ENCODE measurements around the gene ABCB11.
"Not testable (repeated sequence)": the region's sequence is repeated elsewhere in the genome, so short reads cannot be mapped to it uniquely, and the experiment has no call there.

The ABCB11 gene

GRCh38 chr2:168926621-168927386 is 104.3 kb downstream of the ABCB11 start:
- no peak for DNase-seq

GRCh38 chr2:168920504-168921157 is 110.5 kb downstream of the ABCB11 start:
- peak; percentile 52 for DNase-seq

DNA sequence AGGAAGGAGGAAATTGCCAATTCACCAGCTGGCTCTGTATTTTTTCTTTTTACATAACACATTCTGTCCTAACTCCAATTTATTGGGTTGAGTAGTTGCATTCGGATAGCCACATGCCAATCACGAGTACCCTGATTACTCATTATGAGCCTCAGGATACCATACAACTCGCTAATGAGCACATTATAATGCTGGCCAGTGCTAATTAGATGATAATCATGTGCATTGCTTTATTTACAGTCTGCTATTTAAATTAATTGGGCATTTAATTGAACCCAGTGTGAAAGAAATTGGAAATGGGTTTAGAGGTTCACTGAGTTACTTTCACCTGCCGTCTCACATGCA is 114.8 kb downstream of the ABCB11 start:
- no peak for DNase-seq

DNA sequence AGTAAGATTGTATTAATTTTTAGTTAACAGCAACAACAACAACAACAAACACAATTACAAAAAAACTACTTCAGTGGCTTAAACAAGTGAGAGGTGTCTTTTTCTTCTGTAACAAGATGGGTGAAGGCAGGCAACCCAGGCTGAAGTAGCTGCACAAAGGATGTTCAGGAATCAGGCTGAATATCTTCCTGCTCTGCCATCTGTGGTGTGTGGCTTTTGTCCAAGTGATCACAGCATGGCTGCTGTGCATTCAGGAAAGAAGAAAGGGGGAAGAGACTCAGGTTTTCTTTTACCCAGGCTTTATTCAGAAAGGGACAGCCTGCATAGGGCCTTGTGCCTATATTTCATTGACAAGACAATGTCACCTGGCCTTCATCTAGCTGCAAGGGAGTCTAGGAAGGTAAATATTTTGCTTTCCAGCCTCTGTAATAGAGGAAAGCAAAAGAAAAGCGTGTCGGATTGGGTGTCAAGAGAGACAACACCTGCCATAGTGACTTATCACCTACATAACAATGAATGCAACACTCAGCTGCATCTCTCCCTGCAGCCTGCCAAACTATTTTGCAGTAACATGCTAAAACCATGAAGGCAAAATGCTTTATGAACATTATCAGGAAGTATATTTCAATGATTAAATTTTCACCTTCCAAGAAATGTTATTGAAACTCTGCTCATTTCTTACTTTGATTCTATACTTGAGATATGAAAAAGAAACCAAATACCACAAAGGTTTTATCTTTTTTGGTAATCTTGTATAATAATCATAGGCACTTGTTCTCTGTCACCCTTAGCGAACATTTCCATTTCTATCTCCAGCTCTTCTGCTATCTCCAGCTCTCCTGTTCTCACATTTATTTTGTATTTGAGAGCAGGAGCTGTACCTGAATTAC is 115.4 kb downstream of the ABCB11 start:
- DNase-seq, result no peak

DNA sequence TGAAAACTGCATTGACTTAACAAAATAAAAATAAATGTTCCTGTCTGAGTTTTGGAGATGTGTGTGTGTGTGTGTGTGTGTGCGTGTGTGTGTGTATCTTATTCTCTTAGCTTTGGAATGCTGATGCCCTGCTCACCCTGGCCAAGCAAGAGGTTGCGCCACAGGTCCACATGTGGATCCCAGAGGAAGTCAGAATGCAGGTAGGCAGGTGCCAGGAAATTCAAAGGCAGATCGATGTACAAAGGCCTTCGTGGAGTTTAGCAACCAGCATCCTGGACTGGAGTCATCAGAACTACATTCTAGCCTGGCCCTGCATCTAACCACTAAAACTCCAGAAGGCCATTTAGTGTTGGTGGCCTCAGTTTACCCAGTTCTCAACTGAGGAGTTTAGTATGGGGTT is 117.6 kb downstream of the ABCB11 start:
- no peak for DNase-seq

GRCh38 chr2:168912901-168913369 is 118.2 kb downstream of the ABCB11 start:
- DNase-seq, result no peak

- no peak for DNase-seq
Measured at GRCh38 chr2:168912466-168912865, 118.7 kb downstream of the ABCB11 start.

DNA sequence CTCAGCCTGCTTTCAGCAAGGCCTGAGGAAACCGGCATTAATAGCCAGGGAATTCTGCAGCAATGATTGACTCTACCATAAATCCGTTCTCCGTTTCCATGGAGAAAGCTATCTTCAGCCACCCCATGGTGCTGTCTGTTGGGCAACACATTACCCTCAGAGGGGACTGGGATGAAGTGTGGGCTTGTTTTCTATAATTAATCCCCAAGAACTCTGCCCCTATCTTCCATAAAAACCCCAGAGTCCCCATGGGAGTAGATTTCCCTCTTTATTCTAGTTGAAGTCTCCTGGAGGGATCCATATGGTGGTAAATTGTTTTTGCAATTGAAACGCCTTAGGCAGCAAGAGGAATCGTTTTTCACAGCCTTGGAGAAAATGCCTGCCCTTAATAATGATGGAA is 120.8 kb downstream of the ABCB11 start:
- DNase-seq, result no peak

DNA sequence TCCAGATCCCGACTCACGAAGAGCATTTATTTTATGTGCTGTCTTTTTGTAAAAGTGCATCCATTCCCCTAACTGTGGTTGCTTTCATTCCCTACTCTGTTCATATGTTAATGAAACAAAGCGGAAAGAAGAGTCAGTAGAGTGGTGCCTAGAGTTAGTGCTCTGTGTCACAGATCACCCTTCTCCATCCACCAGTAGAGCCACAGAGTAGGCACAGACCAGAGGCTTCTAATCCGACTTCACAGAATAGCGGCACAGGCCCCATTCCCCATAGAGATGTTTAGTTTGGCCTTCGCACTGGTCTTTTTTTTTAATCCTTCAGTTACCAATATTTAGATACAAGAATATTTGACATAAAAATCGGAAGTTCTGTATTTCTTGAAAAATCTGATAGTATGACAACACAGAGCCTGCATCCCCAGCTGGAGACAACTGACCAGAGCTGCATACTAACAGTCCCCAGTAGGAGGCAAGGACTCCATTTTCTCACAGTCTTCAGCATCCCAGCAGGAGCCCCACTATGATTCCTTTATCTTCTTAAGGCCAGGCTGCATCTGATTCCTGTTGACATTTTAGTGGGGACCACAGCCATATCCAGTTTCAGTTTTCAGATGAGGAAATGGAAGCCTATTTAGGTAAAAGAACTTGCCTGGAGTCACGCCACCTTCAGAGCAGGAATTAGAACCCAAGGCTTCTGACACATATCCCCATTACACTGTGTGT is 123.0 kb downstream of the ABCB11 start:
- DNase-seq, result no peak

GRCh38 chr2:168904358-168904757 is 126.8 kb downstream of the ABCB11 start:
- no peak for DNase-seq

DNA sequence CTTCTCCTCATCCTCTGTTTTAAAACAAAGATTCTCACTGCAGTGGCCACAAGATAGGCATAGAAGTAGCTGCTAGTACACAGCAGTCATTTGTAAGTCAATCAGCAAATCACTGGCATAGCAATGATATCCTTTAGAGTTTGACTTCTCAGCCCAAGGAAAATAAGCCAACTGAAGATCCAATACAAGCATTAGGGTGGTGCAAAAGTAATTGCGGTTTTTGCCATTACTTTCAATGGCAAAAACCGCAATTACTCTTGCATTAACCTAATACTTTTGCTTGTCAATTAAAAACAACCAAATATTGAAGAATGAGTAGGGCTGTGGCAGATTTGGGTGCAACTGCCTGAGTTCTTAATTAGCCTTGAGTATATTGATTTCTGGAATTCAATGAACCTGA is 127.2 kb downstream of the ABCB11 start:
- DNase-seq, result no peak

- DNase-seq, result no peak
Measured at GRCh38 chr2:168901003-168901402, 130.1 kb downstream of the ABCB11 start, which contains the start of gene G6PC2. TSS of gene G6PC2 (plus strand) at chr2:168901291. CDS start at chr2:168901332, 41 bp downstream.

DNA sequence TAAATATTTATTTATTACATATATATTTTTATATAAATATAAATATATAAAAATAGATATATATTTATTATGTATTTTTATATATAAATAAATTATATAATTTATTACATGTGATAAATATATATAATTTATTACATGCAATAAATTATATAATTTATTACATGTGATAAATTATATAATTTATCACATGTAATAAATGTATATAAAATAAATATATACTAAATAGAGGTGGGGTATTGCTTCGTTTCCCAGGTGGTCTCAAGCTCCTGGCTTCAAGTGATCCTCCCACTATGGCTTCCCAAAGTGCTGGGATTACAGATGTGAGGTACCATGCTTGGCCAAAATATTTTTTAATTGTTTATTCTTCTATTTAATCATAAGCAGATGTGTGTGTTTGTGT is 133.7 kb downstream of the ABCB11 start:
- no peak for DNase-seq

- no peak for DNase-seq
Measured at GRCh38 chr2:168896783-168897182, 134.3 kb downstream of the ABCB11 start.

GRCh38 chr2:168895771-168896170 is 135.4 kb downstream of the ABCB11 start:
- DNase-seq, result no peak

DNA sequence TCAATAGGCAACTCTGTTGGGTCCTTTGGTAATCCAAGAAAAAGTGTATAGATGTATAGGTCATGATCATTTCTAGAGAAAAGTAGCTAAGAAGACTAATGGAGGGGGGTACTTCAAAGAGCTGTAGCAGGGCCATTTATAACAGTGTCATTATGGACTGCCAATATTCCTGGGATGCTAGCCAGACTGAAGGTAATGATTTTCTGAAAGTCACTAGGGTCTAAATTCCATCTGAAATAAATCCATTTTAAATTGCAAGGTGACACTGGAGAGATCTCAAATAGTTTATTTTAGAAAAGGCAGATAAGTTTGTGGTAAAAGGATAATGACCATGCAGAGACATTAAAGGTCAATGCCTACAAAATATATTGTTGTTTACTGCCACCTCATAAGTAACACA is 136.4 kb downstream of the ABCB11 start:
- DNase-seq, result no peak

GRCh38 chr2:168894101-168894500 is 137.0 kb downstream of the ABCB11 start:
- DNase-seq, result no peak

- no peak for DNase-seq
Measured at GRCh38 chr2:168892327-168892726, 138.8 kb downstream of the ABCB11 start.

DNA sequence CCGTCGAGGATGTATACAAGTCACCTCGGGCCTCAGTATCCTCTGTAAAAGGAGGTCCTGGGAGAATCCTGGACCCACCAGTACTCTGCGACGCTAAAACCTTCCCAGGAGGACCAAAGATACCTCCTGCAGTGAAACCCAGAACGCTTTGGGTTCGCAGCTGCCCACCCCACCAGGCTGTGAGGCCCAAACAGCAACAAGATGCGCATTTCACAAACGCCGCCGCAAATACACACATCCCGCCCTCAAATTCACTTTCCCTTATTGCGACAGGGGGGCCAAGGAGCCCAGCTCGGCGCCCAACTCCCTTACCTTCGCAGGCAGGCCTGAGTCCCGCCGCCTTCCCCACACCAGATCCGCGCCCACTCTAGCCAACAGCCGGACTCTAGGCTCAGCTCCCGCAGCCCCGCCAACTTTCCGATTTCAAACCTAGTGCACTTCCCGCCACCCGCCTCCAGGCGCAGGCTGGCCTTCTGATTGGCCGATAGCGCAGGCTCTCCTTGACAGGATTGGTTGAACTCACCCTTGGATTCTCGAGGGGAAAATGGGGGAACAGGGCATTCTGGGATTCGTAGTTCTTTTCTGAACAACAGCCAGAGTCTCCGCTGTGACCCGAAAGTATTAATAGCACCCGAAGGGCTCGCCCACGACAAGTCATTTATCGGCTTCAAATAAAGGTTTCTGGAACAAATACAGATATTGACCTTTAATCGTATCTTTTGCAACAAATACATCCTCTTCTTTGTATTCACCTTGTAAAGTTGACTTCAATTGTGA is 140.9 kb downstream of the ABCB11 start, which contains the start of gene SPC25:
Gene SPC25 (minus strand): TSS at position 425 of the 777 bp plus-strand sequence. CDS start 911 bp downstream, outside the sequence.
- DNase-seq, result peak; percentile 93

DNA sequence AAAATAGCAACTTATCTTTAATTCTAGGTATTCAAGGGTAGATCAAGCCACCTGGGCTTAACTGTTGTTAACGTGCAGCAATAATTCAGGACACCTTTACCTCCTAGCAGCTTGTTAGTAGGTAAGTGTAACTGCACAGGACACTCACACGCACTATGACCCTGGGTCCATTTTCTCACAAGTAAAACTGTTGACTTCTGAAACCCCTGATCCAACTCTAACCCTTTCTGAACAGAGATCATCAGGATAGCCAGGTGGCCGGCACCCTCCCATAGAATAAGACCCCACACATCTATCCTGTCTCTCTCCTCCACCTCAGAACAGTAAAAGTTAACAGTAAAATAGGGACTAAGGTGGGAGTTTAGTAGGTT is 141.5 kb downstream of the ABCB11 start:
- DNase-seq, result no peak

DNA sequence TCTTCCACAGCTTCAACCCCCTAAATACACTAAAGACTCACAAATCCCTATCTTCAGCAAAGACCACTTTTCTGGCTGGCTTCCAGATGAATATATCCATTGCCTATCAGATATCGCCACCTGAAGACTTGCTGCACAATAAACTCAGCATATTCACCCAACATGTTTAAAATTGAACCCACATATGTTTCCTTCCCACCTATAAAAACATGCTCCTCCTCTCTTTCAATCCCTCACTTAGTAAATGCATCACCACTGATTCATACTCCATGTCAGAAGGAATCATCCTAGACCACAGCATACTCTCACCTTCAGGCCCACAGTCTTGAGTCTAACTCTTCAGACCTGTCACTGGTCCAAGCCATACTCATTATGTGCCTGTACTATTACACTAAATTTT is 146.1 kb downstream of the ABCB11 start:
- no peak for DNase-seq

- not testable (repeated sequence) for DNase-seq
Measured at GRCh38 chr2:168882163-168882562, 149.0 kb downstream of the ABCB11 start.

Measured in CD4-positive, alpha-beta T cell treated with Interleukin-10 for 1 hour (primary cell).